ENCODE data around the gene RABGEF1. TPM values are rescaled to one million over a fixed set of nuclear protein-coding genes. Genes with fewer than 3 reads are reported as not detected.
A peak's percentile ranks its signal among the peaks of the same experiment; 100 is the strongest.
"Not testable (repeated sequence)": the region's sequence is repeated elsewhere in the genome, so short reads cannot be mapped to it uniquely, and the experiment has no call there.

The RABGEF1 gene
- total RNA-seq, 1 donor from 2014 or later, result 26.3 TPM

DNA sequence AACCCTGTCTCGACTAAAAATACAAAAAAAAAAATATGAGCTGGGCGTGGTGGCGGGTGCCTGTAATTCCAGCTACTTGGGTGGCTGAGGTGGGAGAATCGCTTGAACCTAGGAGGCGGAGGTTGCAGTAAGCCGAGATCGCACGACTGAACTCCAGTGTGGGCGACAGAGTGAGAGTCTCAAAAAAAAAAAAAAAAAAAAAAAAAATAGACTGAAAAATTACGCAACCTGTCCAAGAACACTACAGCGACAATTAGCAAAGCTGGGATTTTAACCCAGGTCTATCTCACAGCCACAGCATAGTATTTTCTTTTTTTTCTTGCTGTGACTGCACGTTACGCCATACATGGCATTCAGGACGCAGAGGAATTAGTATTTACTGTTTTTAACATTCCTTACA lies 1.1 kb upstream of the RABGEF1 start:
- DNase-seq (ENCODE audit: low spot score), result no peak
- peak overlapping the region; percentile 94 for H3K27ac Mint-ChIP-seq
- intact Hi-C loops (cut with micrococcal nuclease), result no loop called here
- H3K9me3 Mint-ChIP-seq, result peaks cover 16% of the 10 kb centered on the region
- no peaks in the 10 kb centered on the region for H3K27me3 Mint-ChIP-seq (ENCODE audit: low read depth)
- peak overlapping the region; percentile 94 for H3K4me3 Mint-ChIP-seq (ENCODE audit: low read depth)
- H3K4me1 Mint-ChIP-seq (ENCODE audit: low read depth), result peaks cover 14% of the 10 kb centered on the region
- peaks cover 37% of the 10 kb centered on the region for H3K36me3 Mint-ChIP-seq (ENCODE audit: low read depth)

- Mint-ChIP-seq H3K27ac (peak overlapping the region; percentile 94), H3K36me3 (ENCODE audit: low read depth) (peaks cover 37% of the 10 kb centered on the region), H3K9me3 (peaks cover 16% of the 10 kb centered on the region), H3K4me1 (ENCODE audit: low read depth) (peaks cover 14% of the 10 kb centered on the region), H3K27me3 (ENCODE audit: low read depth) (no peaks in the 10 kb centered on the region), H3K4me3 (ENCODE audit: low read depth) (peak overlapping the region; percentile 94)
- no peak for DNase-seq (ENCODE audit: low spot score)
- intact Hi-C loops (cut with micrococcal nuclease), result loop anchor here (1.0 to 2.0 kb wide), 5 partner anchors 19 to 109 kb away; no protein-coding TSS in a partner anchor
Measured at GRCh38 chr7:66739953-66740301, 606 bp upstream of the RABGEF1 start.

DNA sequence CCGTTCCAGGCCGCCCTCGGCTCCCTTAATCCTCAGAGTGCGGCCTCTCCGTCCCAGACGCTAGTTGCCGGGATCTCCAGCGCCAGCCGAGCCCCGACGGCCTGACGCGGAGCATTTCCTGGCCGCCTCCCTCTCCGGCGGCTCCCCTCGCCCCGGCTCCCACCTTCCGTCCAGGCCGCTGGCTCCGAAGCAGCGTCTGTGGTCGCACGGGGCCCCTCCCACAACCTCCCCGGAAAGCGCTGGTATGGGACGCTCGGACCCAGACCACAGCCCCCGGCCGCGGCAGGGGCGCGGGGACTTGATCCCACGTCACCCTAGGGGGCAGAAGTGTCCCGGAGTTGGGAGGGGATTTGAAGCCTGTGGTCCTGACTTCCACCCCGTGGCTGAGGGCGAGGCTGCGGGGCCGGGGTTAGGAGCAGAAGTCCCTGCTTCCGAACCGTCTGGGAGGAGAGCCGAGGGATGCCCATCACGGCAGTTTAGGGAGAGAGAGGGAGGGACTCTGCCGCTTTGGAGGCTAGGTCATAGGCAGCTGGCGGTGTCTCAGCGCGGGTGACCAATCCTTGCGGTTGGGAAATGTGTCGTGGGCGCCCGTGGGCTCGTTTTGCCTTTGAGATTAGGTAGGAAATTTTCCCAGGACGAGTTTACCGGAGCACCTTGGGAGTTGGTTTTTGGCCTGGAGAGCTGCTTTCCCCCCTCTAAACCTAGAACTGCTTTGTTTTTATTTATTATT lies 612 bp downstream of the RABGEF1 start:
- peaks cover 25% of the 10 kb centered on the region for H3K36me3 Mint-ChIP-seq (ENCODE audit: low read depth)
- H3K9me3 Mint-ChIP-seq; H3K27me3 Mint-ChIP-seq (ENCODE audit: low read depth): not testable (repeated sequence)
- peak overlapping the region; percentile 76 for H3K27ac Mint-ChIP-seq
- intact Hi-C loops (cut with micrococcal nuclease), result loop anchor here (1.0 to 2.0 kb wide), 5 partner anchors 18 to 110 kb away; no protein-coding TSS in a partner anchor
- peak; percentile 38 for DNase-seq (ENCODE audit: low spot score)
- H3K4me1 Mint-ChIP-seq (ENCODE audit: low read depth), result peaks cover 13% of the 10 kb centered on the region
- H3K4me3 Mint-ChIP-seq (ENCODE audit: low read depth), result peak overlapping the region; percentile 94

- Mint-ChIP-seq H3K4me3 (ENCODE audit: low read depth) (peak overlapping the region; percentile 94), H3K4me1 (ENCODE audit: low read depth) (peaks cover 10% of the 10 kb centered on the region), H3K27ac (no peak overlapping the region), H3K27me3 (ENCODE audit: low read depth) (no peaks in the 10 kb centered on the region), H3K36me3 (ENCODE audit: low read depth) (peaks cover 21% of the 10 kb centered on the region), H3K9me3 (no peaks in the 10 kb centered on the region)
- DNase-seq (ENCODE audit: low spot score), result no peak
- intact Hi-C loops (cut with micrococcal nuclease), result loop anchor here (2.0 kb wide), 2 partner anchors 17 to 111 kb away; no protein-coding TSS in a partner anchor
Measured at GRCh38 chr7:66741710-66742049, 1.1 kb downstream of the RABGEF1 start.

DNA sequence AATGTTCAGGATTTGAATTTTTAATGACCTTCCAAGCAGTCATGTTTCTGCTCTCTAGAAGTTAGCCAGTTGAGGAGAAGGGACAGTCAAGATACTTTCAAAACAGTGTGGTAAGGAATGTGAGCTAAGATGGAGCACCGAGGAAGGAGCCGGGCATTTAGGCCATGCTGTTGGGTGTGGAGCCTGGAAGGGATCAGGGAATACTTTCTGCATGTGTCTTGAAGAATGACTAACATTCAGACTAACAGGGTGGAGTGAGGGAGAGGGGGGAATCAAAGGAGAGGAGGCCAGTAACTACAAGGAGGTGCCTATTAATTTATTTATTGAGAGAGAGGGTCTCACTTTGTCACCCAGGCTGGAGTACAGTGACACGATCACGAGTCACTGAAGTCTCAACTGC lies 1.8 kb downstream of the RABGEF1 start:
- peak overlapping the region; percentile 37 for H3K4me3 Mint-ChIP-seq (ENCODE audit: low read depth)
- intact Hi-C loops (cut with micrococcal nuclease); H3K9me3 Mint-ChIP-seq; H3K27me3 Mint-ChIP-seq (ENCODE audit: low read depth); DNase-seq (ENCODE audit: low spot score); H3K27ac Mint-ChIP-seq: not testable (repeated sequence)
- peaks cover 10% of the 10 kb centered on the region for H3K4me1 Mint-ChIP-seq (ENCODE audit: low read depth)
- peaks cover 15% of the 10 kb centered on the region for H3K36me3 Mint-ChIP-seq (ENCODE audit: low read depth)

DNA sequence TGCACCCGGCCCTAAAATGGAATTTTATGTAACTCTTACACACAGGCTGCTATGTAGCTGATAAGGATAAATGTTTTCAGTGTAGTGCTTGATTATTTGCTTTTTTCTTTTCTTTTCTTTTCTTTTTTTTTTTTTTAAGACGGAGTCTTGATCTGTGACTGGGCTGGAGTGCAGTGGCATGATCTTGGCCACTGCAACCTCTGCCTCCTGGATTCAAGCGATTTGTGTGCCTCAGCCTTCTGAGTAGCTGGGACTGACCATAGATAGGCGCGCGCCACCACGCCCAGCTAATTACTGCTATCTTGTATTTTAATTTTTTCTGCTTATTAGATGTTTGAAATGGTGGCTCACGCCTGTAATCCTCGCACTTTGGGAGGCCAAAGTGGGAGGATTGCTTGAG lies 3.4 kb downstream of the RABGEF1 start:
- Mint-ChIP-seq H3K27ac (no peak overlapping the region), H3K36me3 (ENCODE audit: low read depth) (peaks cover 14% of the 10 kb centered on the region), H3K4me3 (ENCODE audit: low read depth) (no peak overlapping the region), H3K4me1 (ENCODE audit: low read depth) (peaks cover 11% of the 10 kb centered on the region), H3K9me3 (no peaks in the 10 kb centered on the region), H3K27me3 (ENCODE audit: low read depth) (no peaks in the 10 kb centered on the region)
- intact Hi-C loops (cut with micrococcal nuclease), result no loop called here
- DNase-seq (ENCODE audit: low spot score), result no peak

DNA sequence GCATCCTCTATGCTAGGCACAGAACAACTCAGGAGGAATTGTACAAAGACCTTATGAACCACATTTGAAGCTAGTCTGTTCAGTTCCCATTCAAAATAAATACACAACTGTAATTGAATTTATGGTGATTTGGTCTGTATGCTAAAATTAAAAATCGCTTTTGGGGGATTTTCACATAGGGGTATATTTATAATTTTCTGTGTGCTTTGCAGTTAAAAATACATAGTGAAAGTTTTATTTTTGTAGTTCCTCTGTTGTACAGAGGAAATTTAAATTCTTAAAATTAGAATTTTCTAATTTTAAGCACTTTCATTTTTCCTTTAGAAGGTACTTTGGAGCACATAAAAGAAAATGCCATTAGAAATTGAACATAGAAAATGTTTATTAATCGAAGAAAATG lies 6.9 kb downstream of the RABGEF1 start:
- Mint-ChIP-seq H3K27ac (no peak overlapping the region), H3K4me1 (ENCODE audit: low read depth) (peaks cover 11% of the 10 kb centered on the region)

DNA sequence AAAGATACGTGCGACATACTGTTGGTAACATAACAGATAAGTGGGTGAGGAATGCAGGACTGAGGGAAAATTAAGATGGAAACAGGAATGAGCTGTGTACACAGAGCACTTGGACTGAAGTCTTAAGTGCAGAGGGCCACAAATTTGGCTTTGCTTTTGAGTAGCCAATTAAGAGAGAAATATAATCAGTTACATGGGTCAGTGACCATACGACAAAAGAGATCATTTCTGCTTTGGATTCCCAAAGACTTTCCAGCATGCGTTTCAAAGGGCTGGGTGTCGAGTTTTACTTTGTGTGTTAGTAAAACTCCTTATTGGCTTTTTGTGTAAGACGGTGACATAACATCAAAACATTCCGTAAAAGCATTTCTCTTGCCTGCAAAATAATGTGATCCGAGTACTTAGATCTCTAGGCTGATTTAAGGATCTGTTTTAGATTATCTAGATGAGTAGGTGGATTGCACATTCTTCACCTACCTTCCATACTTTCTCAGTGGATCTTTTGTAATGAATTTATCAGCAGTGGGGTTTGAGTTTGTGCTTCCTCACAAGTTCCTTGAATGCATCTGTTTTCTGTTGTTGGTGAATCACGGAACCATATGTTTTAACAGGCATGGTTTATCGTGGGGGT lies 7.5 kb downstream of the RABGEF1 start:
- no peak for DNase-seq (ENCODE audit: low spot score)
- Mint-ChIP-seq H3K4me3 (ENCODE audit: low read depth) (no peak overlapping the region), H3K36me3 (ENCODE audit: low read depth) (peaks cover 6% of the 10 kb centered on the region), H3K9me3 (no peaks in the 10 kb centered on the region), H3K27me3 (ENCODE audit: low read depth) (no peaks in the 10 kb centered on the region), H3K4me1 (ENCODE audit: low read depth) (peaks cover 7% of the 10 kb centered on the region), H3K27ac (no peak overlapping the region)
- intact Hi-C loops (cut with micrococcal nuclease), result no loop called here

More for the DNA sequence above, 6.9 kb downstream of the RABGEF1 start:
- Mint-ChIP-seq H3K27me3 (ENCODE audit: low read depth) (no peaks in the 10 kb centered on the region), H3K9me3 (no peaks in the 10 kb centered on the region), H3K36me3 (ENCODE audit: low read depth) (peaks cover 6% of the 10 kb centered on the region), H3K4me3 (ENCODE audit: low read depth) (no peak overlapping the region)
- intact Hi-C loops (cut with micrococcal nuclease), result no loop called here
- no peak for DNase-seq (ENCODE audit: low spot score)

- intact Hi-C loops (cut with micrococcal nuclease), result no loop called here
Measured at GRCh38 chr7:66748791-66749190, 8.3 kb downstream of the RABGEF1 start.

DNA sequence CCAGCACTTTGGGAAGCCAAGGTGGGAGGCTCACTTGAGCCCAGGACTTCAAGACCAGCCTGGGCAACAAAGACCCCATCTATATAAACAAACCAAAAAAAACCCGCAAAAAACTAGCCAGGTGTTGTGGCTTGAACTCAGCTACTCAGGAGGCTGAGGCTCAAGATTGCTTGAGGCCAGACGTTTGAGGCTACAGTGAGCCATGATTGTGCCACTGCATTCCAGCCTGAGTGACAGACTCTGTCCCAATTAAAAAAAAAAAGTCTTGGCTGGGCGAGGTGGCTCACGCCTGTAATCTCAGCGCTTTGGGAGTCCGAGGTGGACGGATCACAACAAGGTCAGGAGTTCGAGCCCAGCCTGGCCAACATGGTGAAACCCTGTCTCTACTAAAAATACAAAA lies 11.4 kb downstream of the RABGEF1 start:
- no peaks in the 10 kb centered on the region for H3K27me3 Mint-ChIP-seq (ENCODE audit: low read depth)
- peaks cover 6% of the 10 kb centered on the region for H3K36me3 Mint-ChIP-seq (ENCODE audit: low read depth)
- no peak overlapping the region for H3K4me3 Mint-ChIP-seq (ENCODE audit: low read depth)
- DNase-seq (ENCODE audit: low spot score), result no peak
- peaks cover 12% of the 10 kb centered on the region for H3K4me1 Mint-ChIP-seq (ENCODE audit: low read depth)
- no peak overlapping the region for H3K27ac Mint-ChIP-seq
- no peaks in the 10 kb centered on the region for H3K9me3 Mint-ChIP-seq
- intact Hi-C loops (cut with micrococcal nuclease), result no loop called here

More at GRCh38 chr7:66748791-66749190, 8.3 kb downstream of the RABGEF1 start:
- Mint-ChIP-seq H3K4me3 (ENCODE audit: low read depth) (no peak overlapping the region), H3K4me1 (ENCODE audit: low read depth) (peaks cover 7% of the 10 kb centered on the region), H3K9me3 (no peaks in the 10 kb centered on the region), H3K27ac (no peak overlapping the region), H3K27me3 (ENCODE audit: low read depth) (no peaks in the 10 kb centered on the region), H3K36me3 (ENCODE audit: low read depth) (peaks cover 6% of the 10 kb centered on the region)
- no peak for DNase-seq (ENCODE audit: low spot score)

DNA sequence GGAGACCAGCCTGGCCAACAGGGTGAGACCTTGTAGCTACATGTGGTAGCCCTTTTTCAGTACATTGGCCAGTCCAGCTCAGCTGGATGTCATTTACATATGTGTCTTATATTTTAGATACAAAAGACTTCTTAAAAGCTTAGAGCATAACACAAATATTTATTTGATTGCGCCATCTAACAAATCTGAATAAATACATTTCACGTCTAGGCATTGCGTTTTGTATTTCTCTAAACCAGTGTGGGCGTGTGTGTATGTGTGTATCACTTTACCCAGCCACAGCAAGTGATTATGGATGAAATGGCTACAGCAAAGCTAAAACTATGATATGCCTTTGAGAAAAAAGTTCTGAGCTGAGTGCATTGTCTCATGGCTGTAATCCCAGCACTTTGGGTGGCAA lies 14.0 kb downstream of the RABGEF1 start:
- intact Hi-C loops (cut with micrococcal nuclease), result no loop called here
- H3K27ac Mint-ChIP-seq, result no peak overlapping the region
- H3K27me3 Mint-ChIP-seq (ENCODE audit: low read depth), result no peaks in the 10 kb centered on the region
- H3K4me3 Mint-ChIP-seq (ENCODE audit: low read depth), result no peak overlapping the region
- peaks cover 13% of the 10 kb centered on the region for H3K36me3 Mint-ChIP-seq (ENCODE audit: low read depth)
- DNase-seq (ENCODE audit: low spot score), result no peak
- H3K9me3 Mint-ChIP-seq, result no peaks in the 10 kb centered on the region
- peaks cover 23% of the 10 kb centered on the region for H3K4me1 Mint-ChIP-seq (ENCODE audit: low read depth)

DNA sequence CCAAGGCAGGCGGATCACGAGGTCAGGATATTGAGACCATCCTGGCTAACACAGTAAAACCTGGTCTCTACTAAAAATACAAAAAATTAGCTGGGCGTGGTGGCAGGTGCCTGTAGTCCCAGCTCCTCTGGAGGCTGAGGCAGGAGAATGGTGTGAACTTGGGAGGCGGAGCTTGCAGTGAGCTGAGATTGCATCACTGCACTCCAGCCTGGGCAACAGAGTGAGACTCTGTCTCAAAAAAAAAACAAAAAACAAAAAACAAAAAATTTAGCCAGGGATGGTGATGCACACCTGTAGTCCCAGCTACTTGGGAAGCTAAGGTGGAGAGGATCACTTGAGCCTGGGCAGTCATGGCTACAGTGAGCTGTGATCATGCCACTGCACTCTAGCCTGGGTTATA lies 14.5 kb downstream of the RABGEF1 start:
- H3K9me3 Mint-ChIP-seq; intact Hi-C loops (cut with micrococcal nuclease); H3K27me3 Mint-ChIP-seq (ENCODE audit: low read depth); H3K27ac Mint-ChIP-seq; H3K4me3 Mint-ChIP-seq (ENCODE audit: low read depth); DNase-seq (ENCODE audit: low spot score): not testable (repeated sequence)
- H3K4me1 Mint-ChIP-seq (ENCODE audit: low read depth), result peaks cover 24% of the 10 kb centered on the region
- peaks cover 14% of the 10 kb centered on the region for H3K36me3 Mint-ChIP-seq (ENCODE audit: low read depth)

GRCh38 chr7:66756227-66756626 lies 15.7 kb downstream of the RABGEF1 start:
- not testable (repeated sequence) for H3K9me3 Mint-ChIP-seq; H3K4me3 Mint-ChIP-seq (ENCODE audit: low read depth); H3K27me3 Mint-ChIP-seq (ENCODE audit: low read depth); DNase-seq (ENCODE audit: low spot score)
- Mint-ChIP-seq H3K27ac (peak overlapping the region; percentile 35), H3K4me1 (ENCODE audit: low read depth) (peaks cover 24% of the 10 kb centered on the region), H3K36me3 (ENCODE audit: low read depth) (peaks cover 14% of the 10 kb centered on the region)
- intact Hi-C loops (cut with micrococcal nuclease), result loop anchor here (1.0 kb wide), 1 partner anchor 14 kb away; no protein-coding TSS in a partner anchor

Data from activated T-helper 2 cell treated with anti-CD3 and anti-CD28 coated beads, Interferon-gamma antibody, Interleukin-2, Interleukin-4, amounts not matched to agents 10 μg/mL and 5 μg/mL and 100 μg/mL, durations not matched to agents 14 hours and 24 hours and 36 hours (primary cell).